Fibroblast of lung (primary cell): ENCODE measurements around the gene CCDC8.
"Not testable (repeated sequence)": the region's sequence is repeated elsewhere in the genome, so short reads cannot be mapped to it uniquely, and the experiment has no call there.

Experiments
- EZH2 ChIP-seq: IDR thresholded peaks from 2 replicates; pipeline ENCODE4 v1.5.1; 2012; ENCODE audit warnings: low read length, control low read depth, mild to moderate bottlenecking; ENCODE audit errors: missing control alignments
- TF ChIP-seq, protein P1 (sequence below), 2 donors: IDR thresholded peaks in 1 of 2; conservative IDR thresholded peaks in 1 of 2; 1 replicate in 1 of 2; 2 replicates in 1 of 2; pipeline ENCODE4 v1.5.1; 2011 to 2012; ENCODE audit warnings: low read length in 2 of 2, control low read depth in 1 of 2, inconsistent platforms in 1 of 2, low read depth in 1 of 2, mild to moderate bottlenecking in 1 of 2

DNA sequence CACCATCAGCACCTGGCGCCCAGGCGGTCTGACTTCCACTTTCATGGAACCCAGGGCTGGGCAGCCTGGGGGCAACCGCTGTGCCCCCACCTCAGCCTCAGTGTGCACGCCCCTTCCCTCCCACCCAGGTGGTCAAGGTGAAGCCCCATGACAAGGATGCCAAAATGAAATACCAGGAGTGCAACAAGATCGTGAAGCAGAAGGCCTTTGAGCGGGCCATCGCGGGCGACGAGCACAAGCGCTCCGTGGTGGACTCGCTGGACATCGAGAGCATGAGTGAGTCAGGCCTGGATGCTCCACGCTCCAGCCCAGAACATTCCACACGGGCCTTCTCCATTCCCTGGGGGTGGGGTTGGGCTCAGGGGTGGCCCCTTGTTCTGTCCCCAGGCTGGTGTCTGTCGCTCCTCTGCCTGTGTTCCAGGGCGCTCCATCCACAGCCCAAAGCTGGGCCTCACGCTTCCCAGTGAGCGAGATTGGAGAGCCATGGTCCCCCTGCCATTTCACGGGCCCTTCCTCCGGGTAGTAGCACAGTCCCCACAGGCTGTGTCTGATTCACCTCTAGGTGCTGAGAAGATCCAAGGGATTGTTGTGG is 37.8 kb downstream of the CCDC8 start:
- TF ChIP-seq, protein P1, sequence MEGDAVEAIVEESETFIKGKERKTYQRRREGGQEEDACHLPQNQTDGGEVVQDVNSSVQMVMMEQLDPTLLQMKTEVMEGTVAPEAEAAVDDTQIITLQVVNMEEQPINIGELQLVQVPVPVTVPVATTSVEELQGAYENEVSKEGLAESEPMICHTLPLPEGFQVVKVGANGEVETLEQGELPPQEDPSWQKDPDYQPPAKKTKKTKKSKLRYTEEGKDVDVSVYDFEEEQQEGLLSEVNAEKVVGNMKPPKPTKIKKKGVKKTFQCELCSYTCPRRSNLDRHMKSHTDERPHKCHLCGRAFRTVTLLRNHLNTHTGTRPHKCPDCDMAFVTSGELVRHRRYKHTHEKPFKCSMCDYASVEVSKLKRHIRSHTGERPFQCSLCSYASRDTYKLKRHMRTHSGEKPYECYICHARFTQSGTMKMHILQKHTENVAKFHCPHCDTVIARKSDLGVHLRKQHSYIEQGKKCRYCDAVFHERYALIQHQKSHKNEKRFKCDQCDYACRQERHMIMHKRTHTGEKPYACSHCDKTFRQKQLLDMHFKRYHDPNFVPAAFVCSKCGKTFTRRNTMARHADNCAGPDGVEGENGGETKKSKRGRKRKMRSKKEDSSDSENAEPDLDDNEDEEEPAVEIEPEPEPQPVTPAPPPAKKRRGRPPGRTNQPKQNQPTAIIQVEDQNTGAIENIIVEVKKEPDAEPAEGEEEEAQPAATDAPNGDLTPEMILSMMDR (conservative IDR thresholded peaks at IDR 0.05 in 1 of 2, IDR thresholded peaks at IDR 0.05 in 1 of 2; ENCODE audit: low read depth in 1 of 2, low read length in 2 of 2), result not testable (repeated sequence)
- not testable (repeated sequence) for TF ChIP-seq EZH2
